Activated T-helper 17 cell treated with anti-CD3 and anti-CD28 coated beads, Interleukin-2, amount 50 U/mL, for 72 hours (primary cell): Measurements from ENCODE around the gene L3MBTL4. TPM values are rescaled to one million over a fixed set of nuclear protein-coding genes. Genes with fewer than 3 reads are reported as not detected.

ENCODE experiments used
- ATAC-seq: fragments of 150-1000 bp; cut with Tn5 transposase; replicated peaks from 2 replicates; pipeline ENCODE4 v1.10.0; 2021; ENCODE audit warnings: mild to moderate bottlenecking, moderate library complexity
- H3K27ac Mint-ChIP-seq: one replicate; pipeline ENCODE4 v1.8.0; 2022; ENCODE audit warnings: mixed read lengths
- H3K27me3 Mint-ChIP-seq: one replicate; pipeline ENCODE4 v1.8.0; 2022; ENCODE audit warnings: mixed read lengths
- H3K36me3 Mint-ChIP-seq: one replicate; pipeline ENCODE4 v1.8.0; 2022; ENCODE audit warnings: low read depth, mild to moderate bottlenecking, mixed read lengths
- H3K4me1 Mint-ChIP-seq: one replicate; pipeline ENCODE4 v1.8.0; 2022; ENCODE audit warnings: mixed read lengths
- H3K4me3 Mint-ChIP-seq: one replicate; pipeline ENCODE4 v1.8.0; 2022; ENCODE audit warnings: mild to moderate bottlenecking, mixed read lengths
- H3K9me3 Mint-ChIP-seq: one replicate; pipeline ENCODE4 v1.8.0; 2022; ENCODE audit warnings: mixed read lengths
- total RNA-seq, 2 donors: library from RNA; stranded (reverse); gene quantifications; one replicate each; pipeline ENCODE4 v1.2.3, GENCODE V29; 2022

Gene L3MBTL4
- total RNA-seq, 2 donors from 2014 or later: 0.19 TPM; not detected in 1

DNA sequence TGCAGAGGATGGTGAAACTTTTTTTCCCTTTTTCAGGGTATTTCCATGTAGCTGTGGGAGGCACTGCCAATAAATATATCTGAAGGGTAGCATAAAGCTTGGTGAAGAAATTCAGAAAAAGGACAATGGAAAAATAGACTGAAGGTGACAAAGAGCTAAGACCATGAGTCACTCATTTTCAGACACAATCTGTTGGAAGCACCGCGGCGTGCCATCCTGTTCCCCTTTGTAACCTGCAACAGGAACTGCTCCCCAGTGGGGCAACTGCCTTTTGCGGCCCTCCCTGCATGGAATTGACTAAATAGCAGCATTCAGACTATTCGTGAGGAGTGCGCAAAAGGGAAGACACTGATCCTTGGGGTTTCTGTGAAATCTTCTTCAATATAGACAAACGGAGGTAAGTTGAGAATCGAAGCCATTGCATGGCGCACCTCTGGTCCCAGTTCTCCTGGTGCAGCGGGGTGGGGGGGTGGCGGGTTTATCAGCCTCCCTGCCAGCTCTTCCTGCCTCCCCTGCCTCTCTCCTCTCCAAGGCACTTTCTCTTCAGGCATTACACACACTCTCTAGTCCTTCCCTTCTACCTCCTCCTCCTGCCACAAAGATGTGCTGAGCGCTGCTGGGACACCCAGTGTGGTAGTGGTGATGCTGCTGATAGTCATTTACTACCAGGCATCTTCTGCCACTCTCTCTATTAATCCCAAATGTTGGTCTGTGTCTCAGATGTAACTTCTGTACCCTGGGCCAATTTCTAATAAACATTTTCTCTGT, 393.2 kb downstream of the L3MBTL4 start:
- H3K27ac Mint-ChIP-seq: no peak overlapping the region
- no peaks in the 10 kb centered on the region for H3K9me3 Mint-ChIP-seq
- no peak for ATAC-seq
- no peaks in the 10 kb centered on the region for H3K4me1 Mint-ChIP-seq
- no peaks in the 10 kb centered on the region for H3K36me3 Mint-ChIP-seq
- H3K27me3 Mint-ChIP-seq: no peaks in the 10 kb centered on the region
- H3K4me3 Mint-ChIP-seq: no peak overlapping the region

DNA sequence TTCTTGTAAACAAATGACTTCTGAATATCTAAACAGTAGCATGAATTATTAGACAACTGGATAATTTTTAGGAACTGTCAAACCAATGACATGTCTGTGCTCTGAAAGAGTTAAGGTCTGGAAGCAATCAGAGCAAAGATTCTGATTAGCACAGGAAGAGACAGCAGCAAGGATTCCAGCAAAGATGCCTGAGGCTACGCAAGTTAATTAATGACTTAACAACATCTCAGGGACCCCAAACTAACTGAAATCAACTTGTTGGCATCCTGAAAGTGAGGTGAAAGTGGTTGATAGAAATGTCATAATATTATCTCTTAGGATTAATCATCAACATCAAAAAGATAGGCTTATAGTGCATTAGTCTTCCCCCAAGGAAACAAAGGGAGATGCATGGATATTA, 396.0 kb downstream of the L3MBTL4 start:
- H3K27me3 Mint-ChIP-seq: no peaks in the 10 kb centered on the region
- ATAC-seq: no peak
- H3K27ac Mint-ChIP-seq: no peak overlapping the region

DNA sequence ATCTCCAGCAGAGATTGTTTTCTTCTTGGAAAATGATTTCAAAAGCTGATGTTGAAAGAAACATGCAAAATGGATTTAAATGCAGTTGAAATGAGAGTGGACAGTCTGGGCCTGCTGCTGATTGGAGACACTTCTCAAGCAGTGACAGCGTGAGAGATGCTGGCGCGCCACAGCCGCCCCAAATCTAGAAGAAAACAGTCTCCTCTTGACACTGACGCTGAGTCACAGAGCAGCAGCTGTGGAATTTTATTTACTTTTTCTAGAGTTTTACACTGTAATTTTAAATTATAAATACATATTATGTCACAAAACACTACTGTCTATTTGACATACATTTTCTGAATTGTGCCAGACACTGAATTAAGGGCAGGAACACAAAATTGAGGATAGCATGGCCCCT, 397.5 kb downstream of the L3MBTL4 start:
- no peak for ATAC-seq
- Mint-ChIP-seq H3K27me3 (no peaks in the 10 kb centered on the region), H3K27ac (no peak overlapping the region), H3K9me3 (no peaks in the 10 kb centered on the region), H3K36me3 (no peaks in the 10 kb centered on the region), H3K4me3 (no peak overlapping the region), H3K4me1 (no peaks in the 10 kb centered on the region)

More for the DNA sequence above, 396.0 kb downstream of the L3MBTL4 start:
- H3K9me3 Mint-ChIP-seq: no peaks in the 10 kb centered on the region
- no peaks in the 10 kb centered on the region for H3K4me1 Mint-ChIP-seq
- no peaks in the 10 kb centered on the region for H3K36me3 Mint-ChIP-seq
- no peak overlapping the region for H3K4me3 Mint-ChIP-seq

DNA sequence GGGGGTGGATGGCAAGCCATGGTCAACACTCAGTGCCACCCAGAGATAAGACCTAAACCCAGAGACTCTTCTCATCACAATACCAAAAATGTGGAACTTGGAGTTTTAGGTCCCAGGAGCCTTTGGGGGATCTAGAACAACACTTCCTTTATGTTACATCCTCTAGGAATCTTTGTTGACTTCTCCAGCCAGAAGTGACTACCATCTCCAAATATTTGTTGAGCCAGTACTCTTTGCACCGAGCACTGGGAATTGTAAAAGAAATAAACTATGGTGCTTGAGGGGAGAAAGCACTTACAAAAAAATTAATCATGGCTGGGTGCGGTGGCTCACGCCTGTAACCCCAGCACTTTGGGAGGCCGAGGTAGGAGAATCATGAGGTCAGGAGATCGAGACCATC, 399.3 kb downstream of the L3MBTL4 start:
- ATAC-seq: no peak
- H3K27ac Mint-ChIP-seq: no peak overlapping the region
- no peaks in the 10 kb centered on the region for H3K9me3 Mint-ChIP-seq
- no peaks in the 10 kb centered on the region for H3K4me1 Mint-ChIP-seq
- H3K4me3 Mint-ChIP-seq: no peak overlapping the region
- no peaks in the 10 kb centered on the region for H3K36me3 Mint-ChIP-seq
- no peaks in the 10 kb centered on the region for H3K27me3 Mint-ChIP-seq

GRCh38 chr18:6013171-6013810, 401.4 kb downstream of the L3MBTL4 start:
- Mint-ChIP-seq H3K4me3 (no peak overlapping the region), H3K27me3 (no peaks in the 10 kb centered on the region), H3K9me3 (no peaks in the 10 kb centered on the region), H3K27ac (no peak overlapping the region), H3K4me1 (no peaks in the 10 kb centered on the region), H3K36me3 (no peaks in the 10 kb centered on the region)
- no peak for ATAC-seq

DNA sequence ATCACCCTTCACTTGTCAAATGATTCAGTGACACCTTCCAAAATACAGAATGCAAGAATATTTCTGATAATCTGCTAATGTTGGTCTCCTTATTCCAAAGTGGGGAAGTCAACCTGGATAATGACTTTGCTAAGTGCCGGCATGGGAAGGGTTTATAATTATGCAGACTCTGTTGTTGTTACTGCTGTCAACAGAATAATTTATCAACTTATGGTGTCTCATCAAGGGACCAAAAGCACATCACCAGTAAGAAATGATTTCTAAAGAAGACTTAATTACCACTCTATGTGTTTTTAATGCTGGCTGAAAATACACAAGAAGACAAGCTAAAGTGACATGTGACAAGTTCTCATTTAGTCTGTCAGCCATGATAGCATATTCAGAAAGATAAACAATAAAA, 403.8 kb downstream of the L3MBTL4 start:
- ATAC-seq: no peak
- Mint-ChIP-seq H3K9me3 (no peaks in the 10 kb centered on the region), H3K27ac (no peak overlapping the region), H3K27me3 (no peaks in the 10 kb centered on the region), H3K36me3 (no peaks in the 10 kb centered on the region), H3K4me3 (no peak overlapping the region), H3K4me1 (no peaks in the 10 kb centered on the region)

DNA sequence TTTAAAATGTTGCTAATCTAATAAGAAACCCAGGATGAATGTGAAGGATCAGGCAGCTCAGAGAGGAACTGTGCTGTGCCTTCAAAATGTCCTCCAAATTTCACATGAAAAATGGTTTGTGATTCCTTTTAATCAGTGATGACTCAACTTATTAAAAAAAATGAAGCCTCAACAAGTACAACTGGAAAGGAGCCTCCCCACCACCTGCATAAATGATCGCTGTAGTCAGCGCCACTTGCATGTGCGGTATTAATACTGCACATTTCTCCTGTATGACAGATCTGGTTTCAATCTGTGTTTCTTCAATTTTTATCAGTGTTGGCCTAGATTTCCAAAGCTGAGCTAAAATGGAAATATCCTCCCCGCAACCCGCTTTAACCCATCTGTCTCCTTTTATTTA, 404.4 kb downstream of the L3MBTL4 start:
- no peaks in the 10 kb centered on the region for H3K9me3 Mint-ChIP-seq
- no peak overlapping the region for H3K4me3 Mint-ChIP-seq
- ATAC-seq: no peak
- H3K27me3 Mint-ChIP-seq: no peaks in the 10 kb centered on the region
- H3K4me1 Mint-ChIP-seq: no peaks in the 10 kb centered on the region
- H3K27ac Mint-ChIP-seq: no peak overlapping the region
- no peaks in the 10 kb centered on the region for H3K36me3 Mint-ChIP-seq

DNA sequence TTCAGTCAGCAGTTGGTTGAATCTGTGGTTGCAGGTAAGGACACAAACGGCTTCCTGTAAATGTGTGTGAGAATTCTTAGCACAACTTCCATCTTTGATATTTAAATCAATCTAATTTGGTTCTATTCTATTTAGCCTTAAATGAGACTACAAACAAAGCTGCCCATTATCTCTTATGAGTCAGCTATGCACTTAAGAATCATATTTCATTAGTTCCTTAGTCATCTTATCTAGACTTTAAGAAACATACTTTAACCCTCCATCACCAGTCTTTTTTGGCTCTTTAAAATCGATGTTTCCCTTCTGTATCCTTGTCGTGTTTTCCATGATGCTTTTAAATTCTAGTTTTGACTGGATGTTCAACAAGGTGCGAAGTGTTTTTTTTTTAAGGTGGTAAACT, 405.0 kb downstream of the L3MBTL4 start:
- Mint-ChIP-seq H3K36me3 (no peaks in the 10 kb centered on the region), H3K4me1 (no peaks in the 10 kb centered on the region), H3K9me3 (no peaks in the 10 kb centered on the region), H3K27me3 (no peaks in the 10 kb centered on the region), H3K4me3 (no peak overlapping the region), H3K27ac (no peak overlapping the region)
- no peak for ATAC-seq

DNA sequence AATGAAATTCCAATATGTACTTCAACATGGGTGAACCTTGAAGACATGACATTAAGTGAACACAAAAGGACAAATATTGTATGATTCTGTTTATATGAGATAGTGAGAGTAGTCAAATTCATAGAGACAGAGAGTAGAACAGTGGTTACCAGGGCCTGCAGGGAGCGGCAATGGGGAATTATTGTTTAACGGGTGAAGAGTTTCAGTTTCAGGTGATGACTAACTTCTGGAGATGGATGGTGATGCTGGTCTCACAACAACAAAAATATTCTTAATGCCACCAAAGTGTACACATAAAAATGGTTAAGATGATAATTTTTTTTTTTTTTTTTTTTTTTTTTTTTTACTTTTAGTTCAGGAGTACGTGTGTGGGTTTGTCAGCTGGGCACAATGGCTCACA, 410.0 kb downstream of the L3MBTL4 start:
- peak overlapping the region; percentile 2 for H3K4me3 Mint-ChIP-seq
- peaks cover 9% of the 10 kb centered on the region for H3K9me3 Mint-ChIP-seq
- H3K36me3 Mint-ChIP-seq: no peaks in the 10 kb centered on the region
- no peak overlapping the region for H3K27ac Mint-ChIP-seq
- peaks cover 5% of the 10 kb centered on the region for H3K27me3 Mint-ChIP-seq
- no peaks in the 10 kb centered on the region for H3K4me1 Mint-ChIP-seq
- ATAC-seq: peak; percentile 83

DNA sequence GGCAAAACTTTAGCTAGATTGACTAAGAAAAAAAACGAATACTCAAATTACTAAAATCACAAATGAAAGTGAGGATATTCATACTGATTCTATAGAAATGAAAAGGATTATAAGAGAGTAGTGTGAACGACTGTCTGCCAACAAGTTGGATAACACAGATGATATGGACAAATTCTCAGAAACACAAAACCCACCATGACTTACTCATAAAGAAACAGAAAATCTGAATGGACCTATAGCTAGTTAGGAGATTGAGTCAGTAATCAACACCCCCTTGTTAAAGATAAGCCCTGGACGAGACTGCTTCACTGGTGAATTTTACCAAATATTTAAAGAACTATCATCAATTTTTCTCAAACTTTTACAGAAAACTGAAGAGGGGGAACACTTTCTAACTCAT, 410.6 kb downstream of the L3MBTL4 start:
- H3K27me3 Mint-ChIP-seq: peaks cover 5% of the 10 kb centered on the region
- no peaks in the 10 kb centered on the region for H3K4me1 Mint-ChIP-seq
- H3K9me3 Mint-ChIP-seq: peaks cover 10% of the 10 kb centered on the region
- ATAC-seq: peak; percentile 77
- H3K36me3 Mint-ChIP-seq: no peaks in the 10 kb centered on the region
- peak overlapping the region; percentile 2 for H3K4me3 Mint-ChIP-seq
- H3K27ac Mint-ChIP-seq: no peak overlapping the region

- no peak for ATAC-seq
- peaks cover 10% of the 10 kb centered on the region for H3K9me3 Mint-ChIP-seq
- no peaks in the 10 kb centered on the region for H3K4me1 Mint-ChIP-seq
- no peak overlapping the region for H3K27ac Mint-ChIP-seq
- H3K27me3 Mint-ChIP-seq: peaks cover 5% of the 10 kb centered on the region
- no peaks in the 10 kb centered on the region for H3K36me3 Mint-ChIP-seq
- no peak overlapping the region for H3K4me3 Mint-ChIP-seq
These were observed 412.8 kb downstream of the L3MBTL4 start for GRCh38 chr18:6001867-6002266.

- Mint-ChIP-seq H3K9me3 (peaks cover 10% of the 10 kb centered on the region), H3K27ac (no peak overlapping the region), H3K27me3 (peaks cover 5% of the 10 kb centered on the region), H3K36me3 (no peaks in the 10 kb centered on the region), H3K4me3 (no peak overlapping the region), H3K4me1 (no peaks in the 10 kb centered on the region)
- ATAC-seq: no peak
These were observed 415.8 kb downstream of the L3MBTL4 start for GRCh38 chr18:5998907-5999306.

- no peaks in the 10 kb centered on the region for H3K36me3 Mint-ChIP-seq
- H3K27ac Mint-ChIP-seq: no peak overlapping the region
- H3K27me3 Mint-ChIP-seq: peaks cover 5% of the 10 kb centered on the region
- ATAC-seq: no peak
- H3K9me3 Mint-ChIP-seq: peaks cover 10% of the 10 kb centered on the region
- H3K4me1 Mint-ChIP-seq: no peaks in the 10 kb centered on the region
- no peak overlapping the region for H3K4me3 Mint-ChIP-seq
These were observed 416.4 kb downstream of the L3MBTL4 start for GRCh38 chr18:5998166-5998881.

DNA sequence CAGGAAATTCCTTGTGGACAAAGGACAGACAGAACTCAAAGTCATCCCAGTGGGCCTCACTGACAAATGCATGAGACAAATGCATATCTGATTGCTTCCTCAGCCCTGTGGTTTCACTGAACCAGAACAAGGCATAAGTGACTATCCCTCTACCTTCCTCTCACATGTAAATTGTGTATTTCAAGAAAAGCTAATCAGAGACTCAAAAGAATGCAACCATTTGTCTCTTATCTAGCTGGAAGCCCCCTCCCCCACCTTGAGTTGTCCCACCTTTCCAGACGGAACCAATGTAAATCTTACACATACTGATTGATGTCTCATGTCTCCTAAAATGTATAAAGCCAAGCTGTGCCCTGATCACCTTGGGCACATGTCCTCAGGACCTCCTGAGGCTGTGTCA, 417.4 kb downstream of the L3MBTL4 start:
- H3K4me1 Mint-ChIP-seq: no peaks in the 10 kb centered on the region
- H3K27ac Mint-ChIP-seq: no peak overlapping the region
- no peaks in the 10 kb centered on the region for H3K36me3 Mint-ChIP-seq
- peaks cover 5% of the 10 kb centered on the region for H3K27me3 Mint-ChIP-seq
- no peak for ATAC-seq
- H3K9me3 Mint-ChIP-seq: peaks cover 10% of the 10 kb centered on the region
- no peak overlapping the region for H3K4me3 Mint-ChIP-seq

- H3K27ac Mint-ChIP-seq: no peak overlapping the region
These were observed 419.1 kb downstream of the L3MBTL4 start for GRCh38 chr18:5995626-5996025.

More at GRCh38 chr18:5995626-5996025, 419.1 kb downstream of the L3MBTL4 start:
- ATAC-seq: no peak
- Mint-ChIP-seq H3K4me1 (no peaks in the 10 kb centered on the region), H3K4me3 (no peak overlapping the region), H3K27me3 (no peaks in the 10 kb centered on the region), H3K36me3 (no peaks in the 10 kb centered on the region), H3K9me3 (peaks cover 9% of the 10 kb centered on the region)
